Loucy (cell line): ENCODE data around the gene GPC5.

ENCODE experiments used
- H2AFZ ChIP-seq: fragments of 200-600 bp; sonication (generic); 2 replicates; pipeline ENCODE4 v1.6.0; 2016; ENCODE audit warnings: antibody characterized with exemption, mild to moderate bottlenecking, low read length, moderate library complexity
- H3F3A ChIP-seq: fragments of 200-600 bp; 2 replicates; pipeline ENCODE4 v1.6.0; 2016; ENCODE audit warnings: antibody characterized with exemption, low read depth, mild to moderate bottlenecking
- H3K27me3 ChIP-seq: fragments of 200-600 bp; sonication (generic); 2 replicates; pipeline ENCODE4 v1.6.1; 2014; ENCODE audit warnings: low read length, mild to moderate bottlenecking; ENCODE audit not compliant: insufficient read depth, poor library complexity, severe bottlenecking
- H3K36me3 ChIP-seq: fragments of 200-600 bp; sonication (generic); 2 replicates; pipeline ENCODE4 v1.6.1; 2016; ENCODE audit warnings: low read length; ENCODE audit not compliant: insufficient read depth
- H3K4me1 ChIP-seq: fragments of 200-600 bp; sonication (generic); 2 replicates; pipeline ENCODE4 v1.5.1; 2014; ENCODE audit warnings: low read length, mild to moderate bottlenecking; ENCODE audit not compliant: insufficient read depth, poor library complexity, severe bottlenecking
- H3K4me2 ChIP-seq: fragments of 200-600 bp; sonication (generic); 2 replicates; pipeline ENCODE4 v1.6.0; 2014; ENCODE audit warnings: antibody characterized with exemption, low read length, low read depth, mild to moderate bottlenecking; ENCODE audit not compliant: poor library complexity, severe bottlenecking
- H3K4me3 ChIP-seq: fragments of 200-600 bp; sonication (generic); 2 replicates; pipeline ENCODE4 v1.5.1; 2014; ENCODE audit warnings: low read length, mild to moderate bottlenecking, mixed read lengths; ENCODE audit not compliant: poor library complexity, severe bottlenecking
- H3K79me2 ChIP-seq: fragments of 200-600 bp; sonication (generic); 2 replicates; pipeline ENCODE4 v1.6.1; 2014; ENCODE audit warnings: low read length; ENCODE audit not compliant: insufficient read depth
- H3K9ac ChIP-seq: fragments of 200-600 bp; sonication (generic); 2 replicates; pipeline ENCODE4 v1.6.0; 2014; ENCODE audit warnings: mild to moderate bottlenecking, low read depth, low read length, moderate library complexity; ENCODE audit not compliant: poor library complexity, severe bottlenecking
- H3K9me2 ChIP-seq: fragments of 200-600 bp; sonication (generic); replicated peaks from 2 replicates; pipeline ENCODE4 v1.6.1; 2016; ENCODE audit warnings: low read depth, low read length, mixed read lengths
- H3K9me3 ChIP-seq: fragments of 200-600 bp; sonication (generic); 2 replicates; pipeline ENCODE4 v1.6.1; 2014; ENCODE audit warnings: mild to moderate bottlenecking, antibody characterized with exemption, low read length, low read depth; ENCODE audit not compliant: insufficient read depth
- H4K20me1 ChIP-seq: fragments of 200-600 bp; sonication (generic); 2 replicates; pipeline ENCODE4 v1.6.0; 2014; ENCODE audit warnings: antibody characterized with exemption, low read length, mild to moderate bottlenecking; ENCODE audit not compliant: insufficient read depth, poor library complexity, severe bottlenecking
- CTCF ChIP-seq: fragments of 200-600 bp; sonication (generic); conservative IDR thresholded peaks from 2 replicates; pipeline ENCODE4 v1.5.1; 2014; ENCODE audit warnings: mild to moderate bottlenecking, antibody characterized with exemption, low read length
- EZH2phosphoT487 ChIP-seq: fragments of 200-600 bp; IDR thresholded peaks from 2 replicates; pipeline ENCODE4 v1.6.1; 2018; ENCODE audit warnings: antibody characterized with exemption, mild to moderate bottlenecking, moderate library complexity, borderline replicate concordance

Gene GPC5

GRCh38 chr13:92761710-92762109, 1363.3 kb downstream of the GPC5 start:
- Histone ChIP-seq H3K36me3 (no peaks in the 10 kb centered on the region), H3K27me3 (no peaks in the 10 kb centered on the region), H4K20me1 (no peaks in the 10 kb centered on the region), H3K79me2 (no peaks in the 10 kb centered on the region), H3K9ac (no peak overlapping the region), H2AFZ (no peak overlapping the region), H3F3A (no peaks in the 10 kb centered on the region), H3K9me3 (no peaks in the 10 kb centered on the region), H3K9me2 (no peaks in the 10 kb centered on the region), H3K4me3 (no peak overlapping the region), H3K4me1 (no peaks in the 10 kb centered on the region), H3K4me2 (no peak overlapping the region)
- TF ChIP-seq EZH2phosphoT487, result no peak
- no peak for TF ChIP-seq CTCF

- TF ChIP-seq CTCF, result no peak
- no peak for TF ChIP-seq EZH2phosphoT487
- Histone ChIP-seq H3K79me2 (no peaks in the 10 kb centered on the region), H3K4me1 (no peaks in the 10 kb centered on the region), H3K4me2 (no peak overlapping the region), H3K4me3 (no peak overlapping the region), H3K36me3 (no peaks in the 10 kb centered on the region), H3K27me3 (no peaks in the 10 kb centered on the region), H3F3A (no peaks in the 10 kb centered on the region), H3K9ac (no peak overlapping the region), H3K9me2 (no peaks in the 10 kb centered on the region), H4K20me1 (no peaks in the 10 kb centered on the region), H2AFZ (no peak overlapping the region), H3K9me3 (no peaks in the 10 kb centered on the region)
Observed at GRCh38 chr13:92767468-92767867, 1369.0 kb downstream of the GPC5 start.

- no peaks in the 10 kb centered on the region for H3K9me2 ChIP-seq
- H4K20me1 ChIP-seq, result no peaks in the 10 kb centered on the region
- no peak overlapping the region for H3K9ac ChIP-seq
- no peaks in the 10 kb centered on the region for H3K79me2 ChIP-seq
- no peaks in the 10 kb centered on the region for H3F3A ChIP-seq
- no peak overlapping the region for H3K4me2 ChIP-seq
- H2AFZ ChIP-seq, result no peak overlapping the region
- no peaks in the 10 kb centered on the region for H3K9me3 ChIP-seq
- H3K27me3 ChIP-seq, result no peaks in the 10 kb centered on the region
- no peak overlapping the region for H3K4me3 ChIP-seq
- no peaks in the 10 kb centered on the region for H3K4me1 ChIP-seq
- no peaks in the 10 kb centered on the region for H3K36me3 ChIP-seq
- TF ChIP-seq EZH2phosphoT487 (no peak), CTCF (no peak)
Observed at GRCh38 chr13:92768602-92769001, 1370.2 kb downstream of the GPC5 start.
